Activated naive CD4-positive, alpha-beta T cell treated with anti-CD3 and anti-CD28 coated beads, Interleukin-2, amount 10 ng/mL, durations not matched to agents 7 days and 5 days (primary cell): ENCODE measurements around the gene ARID3B.

ENCODE experiments used
- CTCF ChIA-PET: fragments of 350-600 bp; sonication (Branson Sonifier 250); formaldehyde crosslinking; loops from one replicate; lab custom pipeline; 2021; ENCODE audit warnings: antibody characterized with exemption; lab: Charles Lee
- DNase-seq: peaks from one replicate; pipeline ENCODE4 v3.0.0-alpha.2; 2020
- H3K27ac Mint-ChIP-seq: one replicate; pipeline ENCODE4 v1.8.0; 2021; ENCODE audit warnings: mild to moderate bottlenecking, moderate library complexity, mixed read lengths
- H3K27me3 Mint-ChIP-seq: one replicate; pipeline ENCODE4 v1.8.0; 2021; ENCODE audit warnings: mild to moderate bottlenecking, mixed read lengths
- H3K36me3 Mint-ChIP-seq: one replicate; pipeline ENCODE4 v1.8.0; 2021; ENCODE audit warnings: mixed read lengths
- H3K4me1 Mint-ChIP-seq: one replicate; pipeline ENCODE4 v1.8.0; 2021; ENCODE audit warnings: mixed read lengths
- H3K4me3 Mint-ChIP-seq: one replicate; pipeline ENCODE4 v1.8.0; 2021; ENCODE audit warnings: mild to moderate bottlenecking, moderate library complexity, mixed read lengths
- H3K9me3 Mint-ChIP-seq: one replicate; pipeline ENCODE4 v1.8.0; 2021; ENCODE audit warnings: mixed read lengths

Gene ARID3B

DNA sequence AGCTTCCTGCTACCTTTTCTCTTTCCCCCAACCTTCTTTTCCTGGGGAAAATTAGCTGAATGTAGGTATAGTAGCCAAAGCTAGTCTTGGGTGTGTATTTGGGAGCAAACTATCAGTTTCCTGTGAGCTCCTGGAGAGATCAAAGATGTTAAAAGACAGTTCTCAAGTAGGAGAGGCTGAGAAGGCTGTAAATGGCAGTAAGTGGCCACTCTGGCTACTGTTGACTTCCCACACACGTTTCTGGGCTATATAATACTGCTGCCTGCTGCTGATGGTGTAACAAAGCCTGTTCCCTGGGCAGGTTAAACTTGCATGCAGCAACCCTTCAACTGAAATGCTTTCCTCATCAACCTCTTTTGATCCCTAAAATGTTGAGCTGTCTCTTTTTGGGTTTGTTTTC, 27.6 kb downstream of the ARID3B start:
- Mint-ChIP-seq H3K4me3 (no peak overlapping the region), H3K36me3 (peaks cover 58% of the 10 kb centered on the region), H3K27me3 (no peaks in the 10 kb centered on the region), H3K9me3 (no peaks in the 10 kb centered on the region), H3K4me1 (peaks cover 33% of the 10 kb centered on the region), H3K27ac (no peak overlapping the region)
- DNase-seq = no peak
- CTCF ChIA-PET = interaction anchor here (1.2 kb wide), 1 partner anchor 22 kb away, joined by 4 read pairs; no protein-coding TSS in a partner anchor

DNA sequence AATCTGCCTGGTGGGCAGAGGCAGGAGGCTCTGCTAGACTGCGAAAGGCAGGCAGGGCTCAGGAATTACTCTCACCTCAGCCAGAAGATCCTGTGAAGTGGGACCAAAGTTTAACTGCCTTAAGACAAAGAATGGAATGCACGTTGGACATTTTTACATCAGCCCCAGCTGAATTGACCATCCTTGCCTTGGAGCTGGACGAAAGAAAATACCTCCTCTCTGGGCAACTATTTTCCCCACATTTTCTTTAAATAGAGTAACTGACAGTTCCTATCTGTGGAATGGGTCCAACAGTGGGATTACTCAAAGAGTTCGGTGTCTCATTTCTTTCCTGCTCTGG, 28.7 kb downstream of the ARID3B start:
- peaks cover 59% of the 10 kb centered on the region for H3K36me3 Mint-ChIP-seq

DNA sequence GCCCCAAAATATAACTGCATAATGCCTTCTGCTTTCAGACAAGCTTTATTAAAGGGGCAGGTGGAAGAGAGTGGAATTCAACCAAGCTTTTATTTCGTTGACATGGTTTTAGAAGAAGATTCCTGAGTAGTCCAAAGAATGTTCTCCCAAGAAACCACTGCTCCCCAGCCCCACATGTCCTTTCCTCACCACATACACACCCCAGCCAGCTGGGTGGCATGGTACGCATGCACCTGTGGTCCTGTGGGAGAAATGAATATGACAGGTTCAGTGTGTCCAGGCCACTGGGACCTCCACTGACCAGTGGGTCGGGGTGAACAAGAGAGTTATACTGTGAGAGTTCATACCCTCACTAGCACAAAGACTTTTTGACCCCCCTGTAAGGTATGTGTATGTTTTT, 30.2 kb downstream of the ARID3B start:
- Mint-ChIP-seq H3K4me3 (no peak overlapping the region), H3K4me1 (peaks cover 25% of the 10 kb centered on the region), H3K27ac (no peak overlapping the region), H3K27me3 (no peaks in the 10 kb centered on the region), H3K9me3 (no peaks in the 10 kb centered on the region), H3K36me3 (peaks cover 67% of the 10 kb centered on the region)
- CTCF ChIA-PET = interaction anchor here (1.4 kb wide), 1 partner anchor 26 kb away, joined by 5 read pairs; no protein-coding TSS in a partner anchor
- no peak for DNase-seq

More for the DNA sequence above, 28.7 kb downstream of the ARID3B start:
- H3K4me3 Mint-ChIP-seq = no peak overlapping the region
- peaks cover 29% of the 10 kb centered on the region for H3K4me1 Mint-ChIP-seq
- H3K9me3 Mint-ChIP-seq = no peaks in the 10 kb centered on the region
- no peak for DNase-seq
- H3K27ac Mint-ChIP-seq = no peak overlapping the region
- H3K27me3 Mint-ChIP-seq = no peaks in the 10 kb centered on the region
- CTCF ChIA-PET = interaction anchor here (1.1 kb wide), 1 partner anchor 15 kb away, joined by 3 read pairs; no protein-coding TSS in a partner anchor

DNA sequence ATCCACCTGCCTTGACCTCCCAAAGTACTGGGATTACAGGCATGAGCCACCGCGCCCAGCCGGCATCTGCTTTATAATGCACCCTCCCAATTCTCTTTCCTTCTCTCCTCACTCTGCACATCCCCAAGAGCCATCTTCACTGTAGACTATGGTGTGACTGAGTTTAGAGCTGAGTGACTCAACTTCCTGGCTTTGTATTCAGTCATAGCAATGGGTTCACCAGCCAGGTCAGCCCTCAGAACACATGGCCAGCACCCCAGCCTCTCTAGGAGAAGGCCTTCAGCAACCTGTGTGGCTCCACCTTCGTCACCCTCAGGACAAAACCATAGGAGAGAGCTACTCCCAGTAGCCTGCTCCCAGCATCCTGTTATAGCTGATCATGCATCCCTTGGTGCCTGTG, 33.0 kb downstream of the ARID3B start:
- Mint-ChIP-seq H3K36me3 (peaks cover 66% of the 10 kb centered on the region), H3K9me3 (no peaks in the 10 kb centered on the region), H3K27ac (peak overlapping the region; percentile 49), H3K4me3 (no peak overlapping the region), H3K27me3 (no peaks in the 10 kb centered on the region), H3K4me1 (peaks cover 7% of the 10 kb centered on the region)
- no peak for DNase-seq
- CTCF ChIA-PET = no interaction called here

DNA sequence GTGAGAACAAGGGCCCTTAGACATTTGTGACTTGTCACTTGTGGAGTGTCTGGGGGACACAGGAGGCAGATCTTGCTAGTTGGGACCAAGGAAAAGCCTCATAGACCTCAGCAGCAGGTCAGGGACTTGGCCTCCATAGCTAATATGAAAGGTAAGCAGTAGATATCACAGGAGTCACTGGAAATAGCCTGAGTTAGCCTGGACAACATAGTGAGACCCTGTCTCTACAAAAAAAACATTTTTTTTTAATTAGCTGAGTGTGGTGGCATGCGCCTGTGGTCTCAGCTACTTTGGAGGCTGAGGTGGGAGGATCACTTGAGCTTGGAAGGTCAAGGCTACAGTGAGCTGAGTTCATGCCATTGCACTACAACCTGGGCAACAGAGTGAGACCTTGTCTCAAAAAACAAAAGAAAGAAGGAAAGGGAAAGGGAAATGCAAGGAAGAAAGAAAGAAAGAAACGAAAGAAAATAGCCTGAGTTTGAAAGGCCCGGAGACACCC, 37.5 kb downstream of the ARID3B start:
- no peak overlapping the region for H3K4me3 Mint-ChIP-seq

DNA sequence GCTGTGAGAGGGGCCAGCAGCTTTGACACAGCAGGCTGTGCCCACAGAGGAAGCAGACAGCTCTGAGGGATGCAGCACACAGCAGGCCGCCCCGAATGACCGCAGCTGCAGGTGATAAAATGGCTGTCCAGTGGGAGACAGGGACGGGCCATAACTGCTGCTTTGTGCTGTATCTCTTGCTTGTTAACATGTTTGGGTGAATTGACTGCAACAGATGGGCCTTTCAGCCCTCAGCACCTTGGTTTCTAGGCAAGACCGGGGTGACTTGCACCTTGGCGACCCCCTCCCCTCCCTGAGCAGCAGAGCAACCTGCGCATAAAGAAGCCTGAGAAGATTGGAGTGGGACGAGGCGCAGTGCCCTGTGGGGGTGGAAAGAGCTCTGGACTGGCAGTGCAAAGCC, 38.0 kb downstream of the ARID3B start:
- CTCF ChIA-PET = no interaction called here
- peaks cover 53% of the 10 kb centered on the region for H3K36me3 Mint-ChIP-seq

More for the DNA sequence above, 37.5 kb downstream of the ARID3B start:
- CTCF ChIA-PET = no interaction called here
- no peak for DNase-seq
- no peak overlapping the region for H3K27ac Mint-ChIP-seq
- no peaks in the 10 kb centered on the region for H3K9me3 Mint-ChIP-seq
- peaks cover 56% of the 10 kb centered on the region for H3K36me3 Mint-ChIP-seq
- no peaks in the 10 kb centered on the region for H3K27me3 Mint-ChIP-seq
- peaks cover 4% of the 10 kb centered on the region for H3K4me1 Mint-ChIP-seq

DNA sequence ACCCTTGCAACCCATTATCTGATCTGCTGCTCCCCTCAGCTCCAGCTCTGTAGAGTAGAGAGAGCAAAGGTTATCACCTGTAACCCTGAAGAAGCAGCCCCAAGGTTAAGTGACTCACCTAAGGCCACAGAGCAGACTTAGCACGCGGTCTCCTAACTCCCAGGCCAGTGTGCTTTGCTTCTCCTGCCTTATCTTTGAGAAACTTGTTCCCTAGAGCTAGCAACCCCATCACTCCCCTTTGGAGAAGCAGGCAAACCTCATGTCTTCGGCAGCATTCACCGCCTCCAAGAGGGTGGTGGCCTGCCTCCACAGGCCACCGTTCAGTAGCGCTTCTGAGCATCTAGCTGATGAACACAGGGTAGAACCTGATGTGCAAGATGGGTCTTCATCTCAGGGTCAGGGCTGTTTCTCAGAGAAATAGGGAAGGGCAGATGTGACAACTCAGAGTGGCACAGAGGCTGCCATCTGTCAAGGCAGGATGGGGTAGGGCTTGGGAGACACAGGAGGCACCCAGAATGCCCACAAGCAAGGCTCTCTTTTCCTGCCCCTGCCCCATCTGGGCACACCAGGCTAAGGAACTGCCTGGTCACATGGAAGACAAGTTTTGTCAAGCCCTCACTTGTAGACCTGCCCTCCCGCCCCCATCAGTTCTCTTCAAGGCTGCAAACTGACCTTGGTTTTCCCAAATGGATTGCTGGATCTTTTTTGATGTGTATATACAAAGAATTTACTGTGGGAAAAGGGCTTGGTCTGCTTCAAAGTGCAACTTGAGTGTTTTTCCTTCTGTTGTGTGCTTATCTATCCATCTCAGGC, 39.7 kb downstream of the ARID3B start:
- no peak for DNase-seq
- no peak overlapping the region for H3K4me3 Mint-ChIP-seq
- H3K4me1 Mint-ChIP-seq = peaks cover 5% of the 10 kb centered on the region
- H3K36me3 Mint-ChIP-seq = peaks cover 40% of the 10 kb centered on the region
- H3K27ac Mint-ChIP-seq = no peak overlapping the region
- H3K9me3 Mint-ChIP-seq = no peaks in the 10 kb centered on the region
- CTCF ChIA-PET = interaction anchor here (0.6 kb wide), 1 partner anchor 94 kb away, joined by 3 read pairs; no protein-coding TSS in a partner anchor
- H3K27me3 Mint-ChIP-seq = no peaks in the 10 kb centered on the region

More for the DNA sequence above, 38.0 kb downstream of the ARID3B start:
- DNase-seq = no peak
- Mint-ChIP-seq H3K9me3 (no peaks in the 10 kb centered on the region), H3K27ac (no peak overlapping the region), H3K4me1 (peaks cover 2% of the 10 kb centered on the region), H3K4me3 (no peak overlapping the region), H3K27me3 (no peaks in the 10 kb centered on the region)

DNA sequence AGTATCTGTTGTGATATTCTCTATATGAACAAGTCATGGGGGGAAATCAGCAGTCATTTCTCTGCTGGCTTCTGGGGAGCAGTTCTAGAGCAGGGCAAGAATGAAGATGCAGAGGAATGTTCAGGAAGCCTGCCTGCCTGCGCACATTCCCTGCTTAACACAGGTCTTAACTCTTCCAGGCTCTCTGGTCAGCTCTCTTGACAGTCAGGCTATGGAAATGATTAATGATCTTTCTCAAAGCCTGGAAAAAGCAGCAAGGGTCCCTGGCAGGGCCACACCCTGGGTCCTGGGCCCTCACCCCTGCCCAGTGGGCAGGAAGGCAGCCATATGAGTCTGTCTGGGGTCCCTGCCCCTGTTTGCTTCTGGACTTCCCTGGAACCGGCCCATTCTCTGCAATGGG, 43.2 kb downstream of the ARID3B start:
- CTCF ChIA-PET = interaction anchor here (1.3 to 1.5 kb wide), 2 partner anchors 14 to 213 kb away, joined by 3 read pairs; no protein-coding TSS in a partner anchor
- Mint-ChIP-seq H3K4me1 (peaks cover 5% of the 10 kb centered on the region), H3K27me3 (no peaks in the 10 kb centered on the region), H3K36me3 (peaks cover 28% of the 10 kb centered on the region), H3K9me3 (no peaks in the 10 kb centered on the region), H3K27ac (peak overlapping the region; percentile 20), H3K4me3 (no peak overlapping the region)
- DNase-seq = no peak

DNA sequence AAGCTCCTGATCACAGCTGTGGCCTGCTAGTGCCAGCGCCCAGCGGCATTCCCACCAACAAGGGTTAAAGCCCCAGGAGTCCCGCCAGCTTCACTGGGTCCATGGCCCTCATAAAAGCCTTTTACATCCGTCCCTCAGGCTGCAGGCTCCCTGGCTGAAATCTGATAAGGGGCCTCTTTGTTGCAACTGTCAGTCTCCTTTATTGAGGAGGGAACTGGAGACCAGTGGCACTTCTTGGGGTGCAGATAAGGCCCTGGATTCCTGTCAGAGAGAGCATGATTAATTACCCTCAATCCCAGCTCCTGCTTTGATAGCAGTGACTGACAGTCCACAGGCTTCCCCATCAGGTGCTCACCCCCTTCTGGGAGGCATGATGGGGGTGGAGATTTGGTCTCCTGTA, 43.8 kb downstream of the ARID3B start:
- no peaks in the 10 kb centered on the region for H3K9me3 Mint-ChIP-seq
- DNase-seq = no peak
- H3K4me3 Mint-ChIP-seq = no peak overlapping the region
- peak overlapping the region; percentile 20 for H3K27ac Mint-ChIP-seq
- H3K27me3 Mint-ChIP-seq = no peaks in the 10 kb centered on the region
- peaks cover 25% of the 10 kb centered on the region for H3K36me3 Mint-ChIP-seq
- H3K4me1 Mint-ChIP-seq = peaks cover 5% of the 10 kb centered on the region
- CTCF ChIA-PET = interaction anchor here (1.3 to 1.5 kb wide), 2 partner anchors 15 to 214 kb away, joined by 3 read pairs; no protein-coding TSS in a partner anchor

DNA sequence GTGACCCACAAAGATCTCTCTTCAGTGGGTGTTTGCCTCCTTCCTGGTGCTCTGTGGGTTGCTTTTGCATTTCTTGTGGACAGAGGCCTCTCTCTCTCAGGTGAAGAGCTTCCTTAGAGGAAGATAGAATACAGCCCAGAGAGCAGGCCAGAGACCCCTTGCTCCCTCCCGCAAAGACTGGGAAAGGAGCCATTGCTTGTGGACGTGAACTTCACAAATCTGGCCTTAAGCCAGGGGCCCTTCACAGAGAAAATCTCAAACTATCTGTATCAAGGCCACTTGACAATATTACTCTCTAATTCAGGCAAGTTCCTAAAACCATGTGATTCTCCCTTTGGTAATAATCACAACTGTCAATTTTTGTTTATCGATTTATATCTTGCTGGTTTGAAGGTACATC, 44.2 kb downstream of the ARID3B start:
- no peak for DNase-seq
- CTCF ChIA-PET = interaction anchor here (1.3 to 1.5 kb wide), 2 partner anchors 15 to 214 kb away, joined by 3 read pairs; no protein-coding TSS in a partner anchor
- H3K27me3 Mint-ChIP-seq = no peaks in the 10 kb centered on the region
- peaks cover 26% of the 10 kb centered on the region for H3K36me3 Mint-ChIP-seq
- H3K4me3 Mint-ChIP-seq = no peak overlapping the region
- H3K4me1 Mint-ChIP-seq = peaks cover 5% of the 10 kb centered on the region
- no peaks in the 10 kb centered on the region for H3K9me3 Mint-ChIP-seq
- no peak overlapping the region for H3K27ac Mint-ChIP-seq

DNA sequence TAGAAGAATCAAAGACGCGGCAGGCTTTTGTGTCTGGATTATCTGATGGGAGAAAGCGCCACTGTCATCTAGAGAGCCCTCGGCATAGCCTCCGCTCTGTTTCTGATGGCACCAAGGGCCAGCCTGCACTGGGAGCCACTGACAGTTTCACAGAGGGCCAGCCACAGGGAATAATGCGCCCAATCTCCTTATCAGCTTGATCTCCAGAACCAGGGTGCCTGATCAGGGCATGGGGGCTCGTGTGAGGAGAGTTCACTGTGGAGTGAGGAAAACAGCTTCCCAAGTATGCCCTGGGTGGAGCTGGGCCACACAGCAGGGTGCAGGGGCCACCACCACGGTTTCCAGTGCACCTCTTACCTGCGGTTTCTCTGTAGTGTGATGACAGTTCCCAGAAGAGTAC, 44.8 kb downstream of the ARID3B start:
- DNase-seq = no peak
- Mint-ChIP-seq H3K9me3 (no peaks in the 10 kb centered on the region), H3K27ac (no peak overlapping the region), H3K4me3 (no peak overlapping the region), H3K4me1 (peaks cover 5% of the 10 kb centered on the region), H3K36me3 (peaks cover 30% of the 10 kb centered on the region), H3K27me3 (no peaks in the 10 kb centered on the region)
- CTCF ChIA-PET = no interaction called here

DNA sequence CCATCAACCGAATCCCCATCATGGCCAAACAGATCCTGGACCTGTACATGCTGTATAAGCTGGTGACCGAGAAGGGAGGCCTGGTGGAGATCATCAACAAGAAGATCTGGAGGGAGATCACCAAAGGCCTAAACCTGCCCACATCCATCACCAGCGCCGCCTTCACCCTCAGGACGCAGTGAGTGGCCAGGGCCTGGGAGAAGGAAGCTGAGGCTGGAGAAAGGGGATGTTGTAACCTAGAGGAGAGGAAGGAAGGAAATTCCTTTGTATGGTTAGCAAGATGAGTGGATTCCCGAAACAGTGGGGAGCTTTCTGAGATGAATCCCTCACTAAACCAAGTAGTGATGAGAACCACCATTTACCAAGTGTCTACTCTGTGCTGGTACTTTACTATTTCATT, 48.8 kb downstream of the ARID3B start:
- H3K4me1 Mint-ChIP-seq = no peaks in the 10 kb centered on the region
- H3K27me3 Mint-ChIP-seq = no peaks in the 10 kb centered on the region
- H3K27ac Mint-ChIP-seq = no peak overlapping the region
- H3K9me3 Mint-ChIP-seq = no peaks in the 10 kb centered on the region
- no peak for DNase-seq
- CTCF ChIA-PET = no interaction called here
- H3K4me3 Mint-ChIP-seq = no peak overlapping the region
- H3K36me3 Mint-ChIP-seq = peaks cover 46% of the 10 kb centered on the region

DNA sequence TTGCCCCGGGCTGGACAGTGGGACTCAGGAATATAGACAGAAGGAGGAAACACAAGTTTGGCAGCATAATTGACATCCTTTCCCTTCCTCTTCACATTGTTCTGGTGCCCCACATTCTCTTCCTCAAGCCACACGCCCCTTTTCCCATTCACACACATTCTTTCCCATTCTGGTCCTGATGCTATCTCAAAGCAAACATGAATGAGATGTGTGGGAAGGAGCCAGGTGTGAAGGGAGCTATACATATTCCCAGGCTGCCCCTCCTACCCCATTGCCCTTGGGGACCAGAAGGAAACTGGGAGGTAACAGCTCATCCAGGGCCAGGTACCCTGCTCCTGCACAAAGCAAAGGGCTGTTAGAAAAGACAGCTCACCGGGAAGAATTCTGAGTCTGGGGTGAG, 51.2 kb downstream of the ARID3B start:
- no peak overlapping the region for H3K27ac Mint-ChIP-seq

DNA sequence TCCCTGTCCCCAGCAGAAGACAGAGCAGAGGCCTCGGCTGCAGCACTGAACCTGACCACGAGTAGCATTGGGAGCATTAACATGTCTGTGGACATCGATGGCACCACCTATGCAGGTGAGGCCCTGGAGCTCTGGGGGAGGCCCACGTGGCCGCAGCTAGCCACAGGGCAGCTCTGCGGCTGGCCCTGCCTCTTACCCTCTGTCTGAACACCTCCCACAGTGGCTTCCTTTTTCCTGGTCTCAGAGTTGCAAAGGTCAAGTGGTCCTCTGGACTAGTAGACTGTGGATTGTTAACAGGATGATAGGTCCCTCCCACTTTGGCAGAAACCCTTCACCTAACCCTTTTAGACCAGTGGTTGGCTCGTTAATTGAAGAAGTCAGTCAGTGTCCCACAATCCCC, 52.1 kb downstream of the ARID3B start:
- H3K36me3 Mint-ChIP-seq = peaks cover 54% of the 10 kb centered on the region
- CTCF ChIA-PET = no interaction called here
- H3K27ac Mint-ChIP-seq = no peak overlapping the region
- no peaks in the 10 kb centered on the region for H3K27me3 Mint-ChIP-seq
- H3K4me1 Mint-ChIP-seq = peaks cover 4% of the 10 kb centered on the region
- DNase-seq = no peak
- H3K4me3 Mint-ChIP-seq = no peak overlapping the region
- H3K9me3 Mint-ChIP-seq = no peaks in the 10 kb centered on the region

More for the DNA sequence above, 51.2 kb downstream of the ARID3B start:
- CTCF ChIA-PET = no interaction called here
- no peak for DNase-seq
- H3K4me1 Mint-ChIP-seq = no peaks in the 10 kb centered on the region
- H3K36me3 Mint-ChIP-seq = peaks cover 51% of the 10 kb centered on the region
- no peak overlapping the region for H3K4me3 Mint-ChIP-seq
- no peaks in the 10 kb centered on the region for H3K9me3 Mint-ChIP-seq
- no peaks in the 10 kb centered on the region for H3K27me3 Mint-ChIP-seq

DNA sequence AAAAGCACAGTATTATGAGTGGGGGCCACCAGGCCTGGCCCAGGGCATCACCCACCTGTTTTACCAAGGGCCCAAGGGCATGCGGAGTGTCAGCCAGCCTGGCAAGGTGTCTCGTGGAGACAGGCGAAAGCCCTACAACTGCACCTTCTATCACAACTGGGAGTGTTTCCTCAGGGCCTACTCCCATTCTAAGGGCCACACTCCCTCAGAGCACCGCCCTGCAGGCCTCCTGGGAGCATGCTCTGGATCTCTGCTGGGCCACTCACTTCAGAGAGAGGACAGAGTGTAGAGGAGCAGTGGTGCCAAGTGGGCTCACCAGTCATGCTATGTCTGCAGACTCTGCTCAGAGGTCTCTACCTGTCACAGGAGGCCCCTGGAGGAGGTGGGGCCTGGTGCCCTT, 53.4 kb downstream of the ARID3B start:
- CTCF ChIA-PET = no interaction called here
- Mint-ChIP-seq H3K36me3 (peaks cover 56% of the 10 kb centered on the region), H3K27me3 (no peaks in the 10 kb centered on the region), H3K27ac (no peak overlapping the region), H3K4me1 (peaks cover 17% of the 10 kb centered on the region), H3K4me3 (no peak overlapping the region), H3K9me3 (no peaks in the 10 kb centered on the region)
- no peak for DNase-seq
